B cell (primary cell): ENCODE results near the gene FBF1.

Source experiments
- EZH2 ChIP-seq: IDR thresholded peaks from 2 replicates; pipeline ENCODE4 v1.6.1; 2012; ENCODE audit warnings: borderline replicate concordance, low read depth, mild to moderate bottlenecking, moderate library complexity, low read length; ENCODE audit not compliant: insufficient read depth, poor library complexity, severe bottlenecking
- TF ChIP-seq, protein P1 (sequence below): fragments of 200-600 bp; IDR thresholded peaks from one replicate; pipeline ENCODE4 v1.8.0; 2022; ENCODE audit warnings: antibody characterized with exemption, mild to moderate bottlenecking

GRCh38 chr17:75940727-75941441 lies at the start of gene FBF1:
- TF ChIP-seq, protein P1, sequence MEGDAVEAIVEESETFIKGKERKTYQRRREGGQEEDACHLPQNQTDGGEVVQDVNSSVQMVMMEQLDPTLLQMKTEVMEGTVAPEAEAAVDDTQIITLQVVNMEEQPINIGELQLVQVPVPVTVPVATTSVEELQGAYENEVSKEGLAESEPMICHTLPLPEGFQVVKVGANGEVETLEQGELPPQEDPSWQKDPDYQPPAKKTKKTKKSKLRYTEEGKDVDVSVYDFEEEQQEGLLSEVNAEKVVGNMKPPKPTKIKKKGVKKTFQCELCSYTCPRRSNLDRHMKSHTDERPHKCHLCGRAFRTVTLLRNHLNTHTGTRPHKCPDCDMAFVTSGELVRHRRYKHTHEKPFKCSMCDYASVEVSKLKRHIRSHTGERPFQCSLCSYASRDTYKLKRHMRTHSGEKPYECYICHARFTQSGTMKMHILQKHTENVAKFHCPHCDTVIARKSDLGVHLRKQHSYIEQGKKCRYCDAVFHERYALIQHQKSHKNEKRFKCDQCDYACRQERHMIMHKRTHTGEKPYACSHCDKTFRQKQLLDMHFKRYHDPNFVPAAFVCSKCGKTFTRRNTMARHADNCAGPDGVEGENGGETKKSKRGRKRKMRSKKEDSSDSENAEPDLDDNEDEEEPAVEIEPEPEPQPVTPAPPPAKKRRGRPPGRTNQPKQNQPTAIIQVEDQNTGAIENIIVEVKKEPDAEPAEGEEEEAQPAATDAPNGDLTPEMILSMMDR, result no peak
- no peak for TF ChIP-seq EZH2
